Esophagus (tissue), 2 donors: Measurements from ENCODE around the gene PCDHGB4. TPM values are rescaled to one million over a fixed set of nuclear protein-coding genes. Genes with fewer than 3 reads are reported as not detected.

ENCODE experiments used
- H3K27ac ChIP-seq, 2 donors: one replicate each; pipeline ENCODE4 v1.5.1; 2013; ENCODE audit warnings: low read depth in 2 of 2, mild to moderate bottlenecking in 2 of 2, inconsistent platforms in 1 of 2, low read length in 1 of 2, moderate library complexity in 1 of 2
- H3K27me3 ChIP-seq, 2 donors: one replicate each; pipeline ENCODE4 v1.6.1; 2013; ENCODE audit warnings: low read length in 2 of 2, control low read depth in 1 of 2, mild to moderate bottlenecking in 1 of 2; ENCODE audit not compliant: insufficient read depth in 2 of 2, control insufficient read depth in 1 of 2
- H3K36me3 ChIP-seq, 2 donors: one replicate each; pipeline ENCODE4 v1.6.1; 2013; ENCODE audit warnings: low read length in 1 of 2; ENCODE audit not compliant: control insufficient read depth in 2 of 2, insufficient read depth in 2 of 2
- H3K4me1 ChIP-seq, 2 donors: one replicate each; pipeline ENCODE4 v1.6.1; 2013; ENCODE audit warnings: low read length in 1 of 2; ENCODE audit not compliant: control insufficient read depth in 2 of 2, insufficient read depth in 2 of 2
- H3K4me3 ChIP-seq, 2 donors: one replicate each; pipeline ENCODE4 v1.5.1; 2013; ENCODE audit warnings: low read length in 2 of 2, mild to moderate bottlenecking in 2 of 2, low read depth in 1 of 2, moderate library complexity in 1 of 2
- H3K9me3 ChIP-seq, 2 donors: one replicate each; pipeline ENCODE4 v1.6.1; 2013; ENCODE audit warnings: mild to moderate bottlenecking in 2 of 2, low read depth in 1 of 2, low read length in 1 of 2, moderate library complexity in 1 of 2; ENCODE audit not compliant: control insufficient read depth in 2 of 2, insufficient read depth in 1 of 2
- WGBS, 2 donors: extraction: QIAGEN DNeasy Blood & Tissue Kit; methylation state at CpG; one replicate each; pipeline ENCODE4 v1.1.7; 2013; 5-methylcytosine and 5-hydroxymethylcytosine counted together
- polyA plus RNA-seq, 2 donors: library from polyadenylated mRNA; stranded (reverse); fragments of 200-250 nt; gene quantifications; one replicate each; pipeline ENCODE4 v1.2.3, GENCODE V29; 2013
- donor health status: healthy with polysubstance abuse.
- donor health status: Bipolar disorder and iron deficiency.

The PCDHGB4 gene
- polyA plus RNA-seq, 2 donors, result 0.36 to 0.37 TPM

DNA sequence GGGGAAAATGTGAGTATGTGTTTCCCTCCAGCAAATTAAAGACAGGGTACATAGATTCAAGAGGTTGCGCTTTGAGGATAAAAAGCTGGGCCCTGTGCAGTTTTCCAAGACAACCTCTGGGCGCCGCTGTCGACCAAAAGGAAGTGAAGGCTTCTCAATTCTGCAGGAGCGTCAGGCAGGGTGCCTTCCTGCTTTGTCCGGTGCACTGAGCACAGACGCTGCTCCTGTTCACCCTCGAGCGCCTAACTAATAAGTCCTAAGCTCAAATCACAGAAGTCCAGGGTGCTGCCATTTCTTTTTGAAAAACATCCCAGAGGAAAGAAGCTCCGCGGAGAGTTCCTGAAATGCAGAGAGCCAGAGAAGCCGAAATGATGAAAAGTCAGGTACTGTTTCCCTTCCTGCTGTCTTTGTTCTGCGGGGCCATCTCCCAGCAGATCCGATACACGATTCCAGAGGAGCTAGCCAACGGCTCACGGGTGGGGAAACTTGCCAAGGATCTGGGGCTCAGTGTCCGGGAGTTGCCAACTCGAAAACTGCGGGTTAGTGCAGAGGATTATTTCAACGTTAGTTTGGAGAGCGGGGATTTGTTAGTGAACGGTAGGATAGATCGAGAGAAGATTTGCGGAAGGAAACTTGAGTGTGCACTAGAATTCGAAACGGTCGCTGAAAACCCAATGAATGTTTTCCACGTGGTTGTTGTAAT, 37.4 kb upstream of the PCDHGB4 start, which contains the start of gene PCDHGB1:
Gene PCDHGB1 (plus strand): TSS at position 183 of the 703 bp plus-strand sequence. CDS start 162 bp downstream, at position 345.
- WGBS, 2 donors, result 25 to 26% methylated on average over 29 of the region's 29 CpGs
- Histone ChIP-seq H3K27me3 (peaks cover 0 to 3% of the 10 kb centered on the region in 2 donors), H3K9me3 (peaks cover 17 to 38% of the 10 kb centered on the region in 2 donors), H3K36me3 (no peaks in the 10 kb centered on the region), H3K4me3 (peak within 1 kb of the TSS in 1 of 2 donors; percentile 37), H3K27ac (no peak within 1 kb of the TSS), H3K4me1 (peaks cover 0 to 2% of the 10 kb centered on the region in 2 donors)

DNA sequence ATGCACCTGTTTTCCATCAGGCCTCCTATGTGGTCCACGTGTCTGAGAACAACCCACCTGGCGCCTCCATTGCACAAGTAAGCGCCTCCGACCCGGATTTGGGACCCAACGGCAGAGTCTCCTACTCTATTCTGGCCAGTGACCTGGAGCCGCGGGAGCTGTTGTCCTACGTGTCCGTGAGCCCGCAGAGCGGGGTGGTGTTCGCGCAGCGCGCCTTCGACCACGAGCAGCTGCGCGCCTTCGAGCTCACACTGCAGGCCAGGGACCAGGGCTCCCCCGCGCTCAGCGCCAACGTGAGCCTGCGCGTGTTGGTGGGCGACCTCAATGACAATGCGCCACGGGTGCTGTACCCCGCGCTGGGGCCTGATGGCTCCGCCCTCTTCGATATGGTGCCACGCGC, 35.9 kb upstream of the PCDHGB4 start:
- no peak overlapping the region for H3K27ac ChIP-seq
- H3K4me1 ChIP-seq, result peaks cover 0 to 2% of the 10 kb centered on the region in 2 donors
- H3K27me3 ChIP-seq, result peaks cover 0 to 3% of the 10 kb centered on the region in 2 donors
- WGBS, 2 donors, result 40 to 42% methylated on average over 31 to 36 of the region's 36 CpGs
- no peaks in the 10 kb centered on the region for H3K36me3 ChIP-seq
- peaks cover 25 to 46% of the 10 kb centered on the region in 2 donors for H3K9me3 ChIP-seq
- no peak overlapping the region for H3K4me3 ChIP-seq

DNA sequence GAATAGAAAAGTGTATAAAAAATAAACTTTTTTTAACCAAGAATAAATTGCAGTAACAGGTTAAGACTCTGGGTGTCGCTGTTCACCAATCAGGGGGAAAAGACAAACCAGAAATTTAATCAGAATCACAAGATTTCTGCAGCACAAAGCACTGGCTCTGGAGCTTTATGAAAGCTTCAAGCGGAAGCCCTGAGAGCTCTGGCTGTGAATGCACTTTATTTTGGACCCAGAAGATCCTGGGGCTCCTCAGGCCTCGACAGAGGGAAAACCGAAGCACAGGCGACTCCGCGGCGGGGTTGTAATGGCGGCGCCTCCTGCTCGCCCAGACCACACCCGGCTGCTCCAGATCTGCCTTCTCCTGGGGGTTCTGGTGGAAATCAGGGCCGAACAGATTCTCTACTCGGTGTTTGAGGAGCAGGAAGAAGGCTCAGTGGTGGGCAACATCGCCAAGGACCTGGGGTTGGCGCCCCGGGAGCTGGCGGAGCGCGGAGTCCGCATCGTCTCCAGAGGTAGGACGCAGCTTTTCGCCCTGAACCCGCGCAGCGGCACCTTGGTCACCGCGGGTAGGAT, 32.5 kb upstream of the PCDHGB4 start, which contains the start of gene PCDHGA4:
Gene PCDHGA4 (plus strand): TSS at position 122 of the 570 bp plus-strand sequence. CDS start 87 bp downstream, at position 209.
- Histone ChIP-seq H3K27me3 (peaks cover 0 to 3% of the 10 kb centered on the region in 2 donors), H3K9me3 (peaks cover 32 to 53% of the 10 kb centered on the region in 2 donors), H3K36me3 (no peaks in the 10 kb centered on the region), H3K4me3 (peak within 1 kb of the TSS in 1 of 2 donors; percentile 27), H3K4me1 (peaks cover 0 to 2% of the 10 kb centered on the region in 2 donors), H3K27ac (no peak within 1 kb of the TSS)
- 23 to 25% methylated on average over 29 of the region's 29 CpGs for WGBS, 2 donors

DNA sequence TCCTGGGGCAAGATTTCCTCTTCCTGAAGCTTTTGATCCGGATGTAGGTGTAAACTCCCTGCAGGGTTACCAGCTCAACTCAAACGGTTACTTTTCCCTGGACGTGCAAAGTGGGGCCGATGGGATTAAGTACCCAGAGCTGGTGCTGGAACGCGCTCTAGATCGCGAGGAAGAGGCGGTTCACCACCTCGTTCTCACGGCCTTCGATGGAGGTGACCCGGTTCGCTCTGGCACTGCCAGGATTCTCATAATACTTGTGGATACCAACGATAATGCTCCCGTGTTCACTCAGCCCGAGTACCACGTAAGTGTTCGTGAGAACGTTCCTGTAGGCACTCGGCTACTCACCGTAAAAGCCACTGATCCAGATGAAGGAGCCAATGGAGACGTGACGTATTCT, 31.9 kb upstream of the PCDHGB4 start:
- no peak overlapping the region for H3K27ac ChIP-seq
- H3K4me3 ChIP-seq, result no peak overlapping the region
- H3K4me1 ChIP-seq, result peaks cover 0 to 2% of the 10 kb centered on the region in 2 donors
- peaks cover 31 to 54% of the 10 kb centered on the region in 2 donors for H3K9me3 ChIP-seq
- no peaks in the 10 kb centered on the region for H3K36me3 ChIP-seq
- H3K27me3 ChIP-seq, result peaks cover 0 to 8% of the 10 kb centered on the region in 2 donors
- WGBS, 2 donors, result 55 to 56% methylated on average over 24 of the region's 24 CpGs

DNA sequence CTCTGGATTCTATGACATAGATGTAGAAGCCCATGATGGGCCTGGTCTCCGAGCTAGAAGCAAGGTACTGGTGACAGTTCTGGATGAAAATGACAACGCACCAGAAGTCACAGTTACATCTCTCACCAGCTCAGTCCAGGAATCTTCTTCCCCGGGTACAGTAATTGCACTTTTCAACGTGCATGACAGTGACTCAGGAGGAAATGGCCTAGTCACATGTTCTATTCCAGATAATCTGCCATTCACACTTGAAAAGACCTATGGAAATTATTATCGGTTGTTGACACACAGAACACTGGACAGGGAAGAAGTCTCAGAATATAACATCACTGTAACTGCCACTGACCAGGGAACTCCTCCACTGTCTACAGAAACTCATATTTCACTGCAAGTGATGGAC, 31.4 kb upstream of the PCDHGB4 start:
- peaks cover 0 to 5% of the 10 kb centered on the region in 2 donors for H3K27me3 ChIP-seq
- WGBS, 2 donors, result 65 to 71% methylated on average over 5 of the region's 5 CpGs
- no peaks in the 10 kb centered on the region for H3K4me1 ChIP-seq
- no peak overlapping the region for H3K27ac ChIP-seq
- H3K4me3 ChIP-seq, result no peak overlapping the region
- H3K36me3 ChIP-seq, result no peaks in the 10 kb centered on the region
- H3K9me3 ChIP-seq, result peaks cover 33 to 53% of the 10 kb centered on the region in 2 donors

DNA sequence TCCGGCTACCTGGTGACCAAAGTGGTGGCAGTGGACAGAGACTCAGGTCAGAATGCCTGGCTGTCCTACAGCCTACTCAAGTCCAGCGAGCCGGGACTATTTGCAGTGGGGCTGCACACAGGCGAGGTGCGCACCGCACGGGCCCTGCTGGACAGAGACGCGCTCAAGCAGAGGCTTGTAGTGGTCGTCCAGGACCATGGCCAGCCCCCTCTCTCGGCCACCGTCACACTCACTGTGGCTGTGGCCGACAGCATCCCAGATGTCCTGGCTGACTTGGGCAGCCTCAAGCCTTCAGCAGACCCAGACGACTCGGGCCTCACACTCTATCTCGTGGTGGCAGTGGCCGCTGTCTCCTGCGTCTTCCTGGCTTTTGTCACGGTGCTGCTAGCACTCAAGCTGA, 30.5 kb upstream of the PCDHGB4 start:
- Histone ChIP-seq H3K9me3 (peaks cover 33 to 53% of the 10 kb centered on the region in 2 donors), H3K27ac (no peak overlapping the region), H3K36me3 (no peaks in the 10 kb centered on the region), H3K4me1 (peaks cover 0 to 4% of the 10 kb centered on the region in 2 donors), H3K27me3 (peaks cover 0 to 5% of the 10 kb centered on the region in 2 donors), H3K4me3 (no peak overlapping the region)
- 45 to 52% methylated on average over 19 of the region's 19 CpGs for WGBS, 2 donors

DNA sequence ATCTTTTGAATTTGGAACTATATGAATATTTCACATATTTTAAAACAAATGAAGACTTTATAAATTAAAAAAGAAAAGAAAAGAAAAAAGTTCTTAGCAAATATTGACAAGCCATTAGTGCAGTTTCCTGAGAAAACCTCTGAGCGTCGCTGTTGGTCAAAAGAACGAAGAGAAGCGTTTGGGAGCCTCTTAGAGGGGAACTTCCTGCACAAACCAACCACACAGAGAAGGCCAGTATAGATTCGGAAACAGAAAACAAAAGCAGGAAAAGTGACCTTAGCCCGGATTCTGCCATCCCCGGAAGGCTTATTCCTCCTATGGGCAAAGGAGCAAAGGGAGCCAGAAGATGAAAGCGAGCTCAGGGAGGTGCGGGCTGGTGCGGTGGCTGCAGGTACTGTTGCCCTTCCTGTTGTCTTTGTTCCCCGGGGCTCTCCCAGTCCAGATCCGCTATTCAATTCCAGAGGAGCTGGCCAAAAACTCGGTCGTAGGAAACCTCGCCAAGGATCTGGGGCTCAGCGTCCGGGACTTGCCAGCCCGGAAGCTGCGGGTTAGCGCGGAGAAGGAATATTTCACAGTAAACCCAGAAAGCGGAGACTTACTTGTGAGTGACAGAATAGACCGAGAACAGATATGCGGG, 27.6 kb upstream of the PCDHGB4 start, which contains the start of gene PCDHGB2:
Gene PCDHGB2 (plus strand): TSS at position 205 of the 637 bp plus-strand sequence. CDS start 142 bp downstream, at position 347.
- peaks cover 41 to 59% of the 10 kb centered on the region in 2 donors for H3K9me3 ChIP-seq
- H3K27me3 ChIP-seq, result peaks cover 0 to 5% of the 10 kb centered on the region in 2 donors
- H3K4me1 ChIP-seq, result peaks cover 0 to 4% of the 10 kb centered on the region in 2 donors
- H3K4me3 ChIP-seq, result peak within 1 kb of the TSS; percentile 18 to 40
- 19 to 21% methylated on average over 24 of the region's 24 CpGs for WGBS, 2 donors
- H3K36me3 ChIP-seq, result no peaks in the 10 kb centered on the region
- no peak within 1 kb of the TSS for H3K27ac ChIP-seq

DNA sequence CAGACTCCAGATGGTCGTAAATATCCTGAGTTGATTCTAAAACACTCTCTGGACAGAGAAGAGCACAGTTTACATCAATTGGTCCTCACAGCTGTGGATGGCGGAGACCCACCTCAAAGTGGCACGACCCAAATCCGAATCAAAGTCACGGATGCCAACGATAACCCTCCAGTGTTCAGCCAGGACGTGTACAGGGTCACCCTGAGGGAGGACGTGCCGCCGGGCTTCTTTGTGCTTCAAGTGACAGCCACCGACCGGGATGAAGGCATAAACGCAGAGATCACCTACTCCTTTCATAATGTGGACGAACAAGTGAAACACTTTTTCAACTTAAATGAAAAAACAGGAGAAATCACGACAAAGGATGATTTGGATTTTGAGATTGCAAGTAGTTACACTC, 26.8 kb upstream of the PCDHGB4 start:
- Histone ChIP-seq H3K27me3 (peaks cover 0 to 5% of the 10 kb centered on the region in 2 donors), H3K36me3 (no peaks in the 10 kb centered on the region), H3K27ac (no peak overlapping the region), H3K4me1 (peaks cover 0 to 4% of the 10 kb centered on the region in 2 donors), H3K9me3 (peaks cover 38 to 59% of the 10 kb centered on the region in 2 donors), H3K4me3 (no peak overlapping the region)
- 36 to 45% methylated on average over 15 of the region's 15 CpGs for WGBS, 2 donors

DNA sequence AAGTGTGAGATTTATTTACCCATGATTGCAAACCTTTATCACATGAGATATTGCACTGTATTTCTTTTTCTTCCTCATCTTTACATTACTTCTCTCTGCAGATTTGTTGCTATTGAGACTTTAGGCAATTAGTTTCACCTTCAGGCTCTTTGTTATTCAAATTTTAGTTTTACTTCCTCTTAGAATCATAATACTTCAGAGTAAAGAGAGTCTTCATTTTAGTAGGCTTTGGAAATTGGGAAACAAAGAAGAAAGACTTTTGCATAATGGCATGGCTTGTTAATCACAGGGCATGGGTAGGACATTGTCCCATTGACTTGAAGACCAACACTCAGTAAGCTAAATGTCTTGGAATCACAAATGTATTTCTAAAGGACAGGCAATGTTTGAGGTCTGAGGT, 24.8 kb upstream of the PCDHGB4 start:
- Histone ChIP-seq H3K27ac (no peak overlapping the region), H3K4me3 (no peak overlapping the region), H3K4me1 (peaks cover 0 to 4% of the 10 kb centered on the region in 2 donors), H3K9me3 (peaks cover 38 to 51% of the 10 kb centered on the region in 2 donors), H3K36me3 (no peaks in the 10 kb centered on the region), H3K27me3 (peaks cover 0 to 5% of the 10 kb centered on the region in 2 donors)
